K562 (cell line): Measurements from ENCODE around the gene PLCD4. TPM values are rescaled to one million over a fixed set of nuclear protein-coding genes. Genes with fewer than 3 reads are reported as not detected.

Experiments
- ATAC-seq: fragments of 200-7000 bp; cut with Tn5 transposase; 3 replicates; pipeline ENCODE4 v1.9.1; 2020; ENCODE audit warnings: moderate library complexity
- BruUV-seq: library from RNA; stranded (reverse); fragments of 400-500 nt; replicated peaks from 2 replicates; lab custom pipeline; 2021; lab: Mats Ljungman, UMichigan
- CTCF ChIA-PET: fragments of 300-600 bp; formaldehyde crosslinking; extraction: SDS; loops from one replicate; lab custom pipeline; 2021; ENCODE audit warnings: low intra/inter-chr PET ratio; lab: Yijun Ruan, JAX
- POLR2A ChIA-PET: fragments of 300-600, 350-650 bp; sonication (Branson Sonifier 250); formaldehyde crosslinking; extraction: SDS; loops from one replicate; lab custom pipeline; 2021; ENCODE audit warnings: antibody characterized with exemption, inconsistent platforms; lab: Yijun Ruan, JAX
- DNase-seq, 4 experiments: peaks; one replicate each; pipeline versions ENCODE4 v3.0.0 to v3.0.0-alpha.2; 2011 to 2018; ENCODE audit warnings: low spot score in 3 of 4, mixed read lengths in 3 of 4; ENCODE audit errors: extremely low read depth in 1 of 4
- FAIRE-seq: peaks from 2 replicates; lab custom pipeline; 2011; peaks lifted over from hg19 to GRCh38; lab: Jason Lieb, UNC
- H2AFZ ChIP-seq: 2 replicates; pipeline ENCODE4 v1.6.0; 2011; ENCODE audit warnings: low read depth, low read length, control low read depth, inconsistent platforms
- H3K27ac ChIP-seq: fragments of 200-600 bp; 3 replicates; pipeline ENCODE4 v1.8.0; 2011; ENCODE audit warnings: low read depth, mild to moderate bottlenecking, control low read depth, inconsistent platforms, low read length, moderate library complexity, mixed read lengths; ENCODE audit errors: extremely low read depth
- H3K27me3 ChIP-seq, 2 experiments: fragments of 300-600 bp in 1 of 2; 2 replicates in 1 of 2; 3 replicates in 1 of 2; pipeline versions ENCODE4 v1.6.0 to v1.8.0; 2011; ENCODE audit warnings: inconsistent platforms in 2 of 2, low read length in 2 of 2, mild to moderate bottlenecking in 1 of 2, mixed read lengths in 1 of 2, moderate library complexity in 1 of 2; ENCODE audit not compliant: control insufficient read depth in 2 of 2, insufficient read depth in 2 of 2
- H3K36me3 ChIP-seq: fragments of 300-600 bp; 3 replicates; pipeline ENCODE4 v1.8.0; 2011; ENCODE audit warnings: mild to moderate bottlenecking, low read length, inconsistent platforms; ENCODE audit not compliant: control insufficient read depth, insufficient read depth
- H3K4me1 ChIP-seq, 2 experiments: fragments of 200-600 bp in 1 of 2; replicated peaks in 1 of 2; 2 replicates in 1 of 2; 3 replicates in 1 of 2; pipeline versions ENCODE4 v1.5.1 to v1.8.0; 2011; ENCODE audit warnings: inconsistent platforms in 2 of 2, low read length in 2 of 2, mild to moderate bottlenecking in 1 of 2, mixed read lengths in 1 of 2, moderate library complexity in 1 of 2; ENCODE audit not compliant: control insufficient read depth in 2 of 2, insufficient read depth in 2 of 2
- H3K4me2 ChIP-seq: 2 replicates; pipeline ENCODE4 v1.6.1; 2011; ENCODE audit warnings: low read length, control low read depth, inconsistent platforms, mixed read lengths; ENCODE audit not compliant: insufficient read depth
- H3K4me3 ChIP-seq: fragments of 200-600 bp; sonication (generic), shearing (Covaris generic); 2 replicates; pipeline ENCODE4 v1.5.1; 2016; ENCODE audit warnings: control low read depth, inconsistent platforms
- H3K79me2 ChIP-seq: fragments of 200-600 bp; 3 replicates; pipeline ENCODE4 v1.8.0; 2011; ENCODE audit warnings: low read length, inconsistent platforms; ENCODE audit not compliant: control insufficient read depth, insufficient read depth
- H3K9ac ChIP-seq, 2 experiments: 2 replicates each; pipeline versions ENCODE4 v1.6.0 to v1.6.1; 2011; ENCODE audit warnings: low read depth in 2 of 2, low read length in 2 of 2, control low read depth in 1 of 2, inconsistent platforms in 1 of 2, mild to moderate bottlenecking in 1 of 2, mixed read lengths in 1 of 2; ENCODE audit not compliant: insufficient read depth in 1 of 2
- H3K9me1 ChIP-seq: one replicate; pipeline ENCODE4 v1.6.0; 2011; ENCODE audit warnings: inconsistent platforms, mild to moderate bottlenecking, low read length, moderate library complexity; ENCODE audit not compliant: control insufficient read depth, insufficient read depth
- H3K9me3 ChIP-seq: replicated peaks from 2 replicates; pipeline ENCODE4 v1.5.1; 2011; ENCODE audit warnings: low read depth, low read length, inconsistent platforms; ENCODE audit not compliant: control insufficient read depth, insufficient read depth
- H4K20me1 ChIP-seq: replicated peaks from 2 replicates; pipeline ENCODE4 v1.6.1; 2011; ENCODE audit warnings: low read length, inconsistent platforms, mixed read lengths; ENCODE audit not compliant: control insufficient read depth, insufficient read depth
- CC2D1A ChIP-seq: fragments of 450-650 bp; IDR thresholded peaks from 2 replicates; pipeline ENCODE4 v1.6.1; 2017; ENCODE audit warnings: mild to moderate bottlenecking
- ZNF184 ChIP-seq: sonication (generic); formaldehyde crosslinking; IDR thresholded peaks from 2 replicates; pipeline ENCODE4 v1.5.0; 2020; ENCODE audit warnings: missing genetic modification reagents
- WGBS: fragments of 100-300 bp; shearing (Covaris generic); methylation state at CpG from one replicate; pipeline ENCODE4 v1.1.6; 2016; ENCODE audit warnings: low coverage, mixed read lengths; ENCODE audit not compliant: insufficient coverage; ENCODE audit errors: missing lambda C conversion rate; 5-methylcytosine and 5-hydroxymethylcytosine counted together
- in situ Hi-C: fragments of 300-500 bp; cut with MboI; formaldehyde crosslinking; loops from 4 replicates; pipeline ENCODE4 v1.15.0; 2018; ENCODE audit warnings: inconsistent platforms, mixed read lengths
- intact Hi-C: fragments of 100-400 bp; cut with micrococcal nuclease; formaldehyde crosslinking; loops from 2 replicates; pipeline ENCODE4 v1.14.2; 2022
- polyA plus RNA-seq, 8 experiments: library from polyadenylated mRNA; depleted of rRNA in 4 of 8; stranded (reverse) in 5 of 8; unstranded in 3 of 8; fragments of >200 nt; fragmentation: Nextera tagmentation in 2 of 8; fragmentation: Illumina TruSeq in 1 of 8; extraction: Ambion mirVana in 2 of 8; extraction: Trizol in 1 of 8; gene quantifications; 2 replicates each; pipeline versions ENCODE4 v1.2.1 to v1.2.3, GENCODE V29; 2011 to 2014; ENCODE audit warnings: inconsistent platforms in 1 of 8, missing spikeins in 1 of 8
- total RNA-seq, 7 experiments: library from RNA; depleted of rRNA in 6 of 7; stranded (reverse); fragments of >200 nt in 6 of 7; fragmentation: Illumina TruSeq in 2 of 7; extraction: Trizol in 2 of 7; gene quantifications; 2 replicates each; pipeline versions ENCODE4 v1.2.1 to v1.2.3, GENCODE V29; 2011 to 2021; ENCODE audit warnings: low replicate concordance in 1 of 7
- TF ChIP-seq, protein P1 (sequence below): fragments of 450-650 bp; IDR thresholded peaks from 2 replicates; pipeline ENCODE4 v1.6.1; 2016; ENCODE audit warnings: low read depth, mild to moderate bottlenecking, moderate library complexity
- TF ChIP-seq, protein P2 (sequence below), 2 experiments: fragments of 150-350 bp in 1 of 2; IDR thresholded peaks; 2 replicates each; pipeline ENCODE4 v1.6.1; 2012 to 2016; ENCODE audit warnings: low read depth in 2 of 2, low read length in 2 of 2, mild to moderate bottlenecking in 1 of 2, moderate library complexity in 1 of 2

Gene PLCD4
- total and polyA plus RNA-seq, 9 of the 15 experiments (the other 6 are each of a cell fraction or from before 2014, with no cell fraction given) = 0.13 to 0.38 TPM; not detected in 7

DNA sequence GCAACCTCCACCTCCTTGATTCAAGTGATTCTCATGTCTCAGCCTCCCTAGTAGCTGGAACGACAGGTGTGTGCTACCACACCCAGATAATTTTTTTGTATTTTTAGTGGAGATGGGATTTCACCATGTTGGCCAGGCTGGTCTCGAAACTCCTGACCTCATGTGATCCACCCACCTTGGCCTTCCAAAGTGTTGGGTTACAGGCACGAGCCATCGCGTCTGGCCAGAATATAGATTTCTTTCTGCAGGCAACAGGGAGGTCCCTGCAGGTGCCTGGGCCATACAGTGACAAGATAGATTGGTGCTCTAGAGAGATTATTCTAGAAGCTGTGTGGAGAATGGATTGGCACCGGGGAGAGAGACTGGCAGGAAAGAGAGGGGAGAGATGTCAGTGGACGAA lies 13.3 kb downstream of the PLCD4 start:
- H3K4me3 ChIP-seq = no peak overlapping the region
- no peaks in the 10 kb centered on the region for H3K9me3 ChIP-seq
- H2AFZ ChIP-seq = no peak overlapping the region
- FAIRE-seq (no peak), DNase-seq (no peak), ATAC-seq (no peak)
- H3K27ac ChIP-seq = no peak overlapping the region
- intact Hi-C loops = no loop called here
- H3K27me3 ChIP-seq = no peaks in the 10 kb centered on the region
- no peaks in the 10 kb centered on the region for H3K79me2 ChIP-seq
- in situ Hi-C loops = no loop called here
- no peaks in the 10 kb centered on the region for H3K36me3 ChIP-seq
- no TSS peak for BruUV-seq
- H3K9ac ChIP-seq = no peak overlapping the region
- H4K20me1 ChIP-seq = no peaks in the 10 kb centered on the region
- no peaks in the 10 kb centered on the region; a peak in 1 of 5 replicates for H3K4me1 ChIP-seq
- no peaks in the 10 kb centered on the region for H3K9me1 ChIP-seq
- POLR2A ChIA-PET = no interaction called here
- WGBS = 3% methylated on average over 6 of the region's 7 CpGs
- TF ChIP-seq ZNF184 (CRISPR knock-in tag) = no peak
- TF ChIP-seq, protein P1, sequence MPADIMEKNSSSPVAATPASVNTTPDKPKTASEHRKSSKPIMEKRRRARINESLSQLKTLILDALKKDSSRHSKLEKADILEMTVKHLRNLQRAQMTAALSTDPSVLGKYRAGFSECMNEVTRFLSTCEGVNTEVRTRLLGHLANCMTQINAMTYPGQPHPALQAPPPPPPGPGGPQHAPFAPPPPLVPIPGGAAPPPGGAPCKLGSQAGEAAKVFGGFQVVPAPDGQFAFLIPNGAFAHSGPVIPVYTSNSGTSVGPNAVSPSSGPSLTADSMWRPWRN = no peak
- no peak for TF ChIP-seq CC2D1A
- TF ChIP-seq, protein P2, sequence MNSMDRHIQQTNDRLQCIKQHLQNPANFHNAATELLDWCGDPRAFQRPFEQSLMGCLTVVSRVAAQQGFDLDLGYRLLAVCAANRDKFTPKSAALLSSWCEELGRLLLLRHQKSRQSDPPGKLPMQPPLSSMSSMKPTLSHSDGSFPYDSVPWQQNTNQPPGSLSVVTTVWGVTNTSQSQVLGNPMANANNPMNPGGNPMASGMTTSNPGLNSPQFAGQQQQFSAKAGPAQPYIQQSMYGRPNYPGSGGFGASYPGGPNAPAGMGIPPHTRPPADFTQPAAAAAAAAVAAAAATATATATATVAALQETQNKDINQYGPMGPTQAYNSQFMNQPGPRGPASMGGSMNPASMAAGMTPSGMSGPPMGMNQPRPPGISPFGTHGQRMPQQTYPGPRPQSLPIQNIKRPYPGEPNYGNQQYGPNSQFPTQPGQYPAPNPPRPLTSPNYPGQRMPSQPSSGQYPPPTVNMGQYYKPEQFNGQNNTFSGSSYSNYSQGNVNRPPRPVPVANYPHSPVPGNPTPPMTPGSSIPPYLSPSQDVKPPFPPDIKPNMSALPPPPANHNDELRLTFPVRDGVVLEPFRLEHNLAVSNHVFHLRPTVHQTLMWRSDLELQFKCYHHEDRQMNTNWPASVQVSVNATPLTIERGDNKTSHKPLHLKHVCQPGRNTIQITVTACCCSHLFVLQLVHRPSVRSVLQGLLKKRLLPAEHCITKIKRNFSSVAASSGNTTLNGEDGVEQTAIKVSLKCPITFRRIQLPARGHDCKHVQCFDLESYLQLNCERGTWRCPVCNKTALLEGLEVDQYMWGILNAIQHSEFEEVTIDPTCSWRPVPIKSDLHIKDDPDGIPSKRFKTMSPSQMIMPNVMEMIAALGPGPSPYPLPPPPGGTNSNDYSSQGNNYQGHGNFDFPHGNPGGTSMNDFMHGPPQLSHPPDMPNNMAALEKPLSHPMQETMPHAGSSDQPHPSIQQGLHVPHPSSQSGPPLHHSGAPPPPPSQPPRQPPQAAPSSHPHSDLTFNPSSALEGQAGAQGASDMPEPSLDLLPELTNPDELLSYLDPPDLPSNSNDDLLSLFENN (IDR thresholded peaks at IDR 0.05; ENCODE audit: low read depth in 2 of 2, low read length in 2 of 2) = no peak
- TF ChIP-seq, all 486 proteins: peak for 0
- CTCF ChIA-PET = no interaction called here
- H3K4me2 ChIP-seq = no peak overlapping the region
